Left colon (tissue), 2 donors: ENCODE measurements around the gene ERLEC1. TPM values are rescaled to one million over a fixed set of nuclear protein-coding genes. Genes with fewer than 3 reads are reported as not detected.
A peak's percentile ranks its signal among the peaks of the same experiment; 100 is the strongest.
"Not testable (repeated sequence)": the region's sequence is repeated elsewhere in the genome, so short reads cannot be mapped to it uniquely, and the experiment has no call there.

Experiments used
- ATAC-seq: fragments of 200-7000 bp; cut with Tn5 transposase; one replicate; pipeline ENCODE4 v1.9.1; 2020; ENCODE audit warnings: mild to moderate bottlenecking, moderate library complexity
- DNase-seq, 2 donors: peaks; one replicate each; pipeline ENCODE4 v3.0.0-alpha.2; 2020
- intact Hi-C, 2 donors: fragments of 100-400 bp; cut with DNase I in 1 of 2; cut with micrococcal nuclease in 1 of 2; formaldehyde crosslinking; loops; one replicate each; pipeline versions ENCODE4 v1.11.2 to v1.14.0; 2022; cut with DNase I, micrococcal nuclease
- long read RNA-seq: library from polyadenylated mRNA; unstranded; transcript quantifications from one replicate; pipeline ENCODE4 v2.0.0, GENCODE V29; 2021
- total RNA-seq, 2 donors: library from RNA; stranded (reverse); fragmentation: NEBNext Ultra II Directional; extraction: Animal tissue kit (Norgen Biotek cat#: 25700); gene quantifications; one replicate each; pipeline ENCODE4 v1.2.1, GENCODE V29; 2021
- donor health status: DM: no; HTN: no; CAD: no.
- donor health status: DM: yes; HTN: yes; CAD: no.

Gene ERLEC1
- total RNA-seq = 10 to 100 TPM; 38.3 to 43.2 TPM
- long read RNA-seq, transcript ERLEC1-202 (13 exons, 2,271 nt) = minor isoform, 17 of 124 reads
- long read RNA-seq, transcript ERLEC1-201 (14 exons, 2,433 nt) = major isoform, 87 of 124 reads
- long read RNA-seq, partial matches to known transcripts = 10 of 124 reads
- long read RNA-seq, other reads (novel, unspliced or antisense) = 10 of 124 reads

DNA sequence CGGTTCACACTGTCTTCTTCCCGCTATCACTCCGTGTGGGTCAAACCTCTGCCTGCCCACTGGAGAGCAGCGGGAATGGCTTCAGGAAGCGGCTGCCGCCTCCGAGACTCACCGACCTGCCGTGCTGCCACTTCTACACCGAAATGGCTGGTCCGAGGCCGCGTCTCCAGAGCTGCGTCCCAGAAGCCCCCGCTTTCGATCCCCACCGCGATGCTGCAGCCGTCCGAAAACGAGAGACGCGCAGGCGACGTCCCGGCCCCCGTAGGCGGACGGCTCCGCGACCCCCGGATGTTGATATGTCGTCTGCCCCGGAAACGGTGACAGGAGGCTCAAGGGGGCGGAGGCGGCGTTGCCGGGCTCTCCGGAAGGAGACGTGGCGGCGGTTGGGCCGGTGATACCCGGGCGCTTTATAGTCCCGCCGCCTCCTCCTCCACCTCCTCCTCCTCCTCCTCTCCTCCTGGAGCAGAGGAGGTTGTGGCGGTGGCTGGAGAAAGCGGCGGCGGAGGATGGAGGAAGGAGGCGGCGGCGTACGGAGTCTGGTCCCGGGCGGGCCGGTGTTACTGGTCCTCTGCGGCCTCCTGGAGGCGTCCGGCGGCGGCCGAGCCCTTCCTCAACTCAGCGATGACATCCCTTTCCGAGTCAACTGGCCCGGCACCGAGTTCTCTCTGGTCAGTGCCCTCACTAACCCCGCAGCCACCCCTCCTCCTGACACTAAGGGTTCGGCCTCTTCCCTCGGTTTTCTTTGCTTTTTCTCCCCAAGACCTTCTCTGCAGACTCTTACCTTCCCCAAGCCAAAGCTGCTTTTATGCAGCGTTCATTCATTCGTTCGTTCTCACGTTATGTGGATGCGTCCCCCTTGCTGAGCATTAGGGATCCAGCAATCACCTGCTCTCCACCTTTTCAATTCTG, at the start of gene ERLEC1, which contains the start of gene ASB3:
Gene ERLEC1 (plus strand): TSS at position 340 of the 909 bp plus-strand sequence. CDS start 167 bp downstream, at position 507.
Gene ASB3 (minus strand): TSS at position 249 of the 909 bp plus-strand sequence. CDS start 21,381 bp downstream, outside the sequence.
- intact Hi-C loops = no loop called here
- peak; percentile 96 for ATAC-seq
- DNase-seq = peak; percentile 91 to 93

GRCh38 chr2:53737091-53737490, 49.8 kb upstream of the ERLEC1 start:
- intact Hi-C loops = no loop called here
- no peak for DNase-seq
- ATAC-seq = no peak

GRCh38 chr2:53739032-53739431, 47.8 kb upstream of the ERLEC1 start:
- no peak for ATAC-seq
- intact Hi-C loops = no loop called here
- no peak for DNase-seq

- ATAC-seq (no peak), DNase-seq (no peak)
- intact Hi-C loops = no loop called here
Observed at GRCh38 chr2:53740170-53740569, 46.7 kb upstream of the ERLEC1 start.

DNA sequence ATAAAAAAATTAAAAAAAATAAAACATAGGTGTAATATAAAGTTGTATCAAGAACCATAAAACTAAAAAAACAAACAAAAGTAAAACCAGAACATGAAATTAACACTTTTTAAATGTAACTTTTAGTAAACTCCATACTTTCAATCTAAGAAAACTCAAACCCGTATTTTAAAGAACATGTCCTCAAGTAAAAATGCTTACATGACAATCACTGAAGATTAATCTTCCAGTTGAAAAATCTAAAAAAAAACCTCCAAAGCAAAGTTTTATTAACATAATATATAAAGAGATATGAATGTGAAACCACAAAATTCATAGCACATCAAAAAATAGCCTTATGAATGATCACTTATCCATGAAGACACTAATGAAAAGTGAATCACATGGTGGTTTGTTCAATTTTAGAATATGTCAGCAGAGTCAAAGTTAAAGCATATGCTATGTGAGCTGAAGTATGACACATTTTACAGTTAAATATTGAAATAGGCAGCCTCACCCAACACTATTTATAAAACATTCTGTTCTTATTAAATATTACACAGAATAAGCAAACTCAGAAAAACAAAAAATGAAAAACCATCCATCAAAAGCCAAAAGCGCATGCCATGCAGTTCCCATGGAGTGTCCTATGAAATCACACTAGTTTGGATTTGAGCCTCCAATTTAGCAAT, 42.3 kb upstream of the ERLEC1 start:
- DNase-seq = no peak
- intact Hi-C loops = no loop called here
- ATAC-seq = no peak

DNA sequence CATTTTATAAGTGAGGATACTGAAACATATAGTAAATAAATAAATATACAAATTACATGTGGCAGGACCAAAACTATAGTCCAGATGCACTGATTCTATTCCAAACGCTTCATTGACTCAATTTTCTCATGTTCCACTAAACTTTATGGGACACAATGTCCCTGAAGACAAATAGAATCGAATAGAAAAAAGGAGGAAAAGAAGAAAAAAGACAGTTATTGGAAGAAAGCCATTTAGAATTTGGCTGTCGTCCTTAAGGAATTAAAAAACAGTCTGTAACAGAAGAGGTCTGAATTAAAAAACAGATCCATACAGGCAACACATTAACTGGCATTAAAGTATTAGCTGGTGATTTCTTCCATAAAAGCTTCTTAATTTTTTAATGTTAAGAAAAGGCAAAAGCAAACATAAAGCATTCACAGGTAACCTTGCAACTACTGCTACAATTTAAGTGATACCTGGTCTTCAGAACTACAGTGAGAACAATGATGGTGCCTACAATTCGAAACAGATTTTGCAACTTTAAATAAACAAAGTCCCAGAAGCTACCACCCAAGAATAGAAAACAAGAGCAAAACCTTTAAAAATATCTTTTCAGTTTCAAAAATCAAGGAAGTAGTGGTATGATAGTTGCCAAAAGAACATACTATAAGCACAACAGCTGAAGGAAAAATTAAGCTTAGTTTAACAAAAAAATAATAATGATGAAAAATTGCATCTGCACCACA, 36.6 kb upstream of the ERLEC1 start:
- no peak for DNase-seq
- intact Hi-C loops = no loop called here
- no peak for ATAC-seq

GRCh38 chr2:53751728-53752127, 35.1 kb upstream of the ERLEC1 start:
- intact Hi-C loops = no loop called here
- no peak for ATAC-seq
- no peak for DNase-seq

DNA sequence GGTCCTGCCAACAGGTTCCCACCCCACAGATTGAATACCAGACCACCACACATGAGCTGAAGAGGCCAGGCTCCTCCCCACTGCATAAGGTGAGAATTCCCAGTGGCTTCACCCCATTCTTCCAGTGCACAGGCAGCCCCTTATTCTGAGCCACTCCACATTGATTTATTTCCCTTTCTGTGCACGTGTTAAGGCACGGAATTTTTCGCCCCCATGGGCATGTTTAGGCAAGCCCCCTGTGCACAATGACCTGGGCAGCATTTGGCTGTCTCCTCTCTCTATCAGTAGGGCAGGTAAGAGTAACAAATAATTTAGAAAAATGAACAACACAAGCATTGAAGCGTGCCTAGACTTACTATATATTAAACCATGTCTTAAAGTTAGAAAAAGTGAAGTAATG, 34.5 kb upstream of the ERLEC1 start:
- DNase-seq = no peak
- no peak for ATAC-seq
- intact Hi-C loops = no loop called here

DNA sequence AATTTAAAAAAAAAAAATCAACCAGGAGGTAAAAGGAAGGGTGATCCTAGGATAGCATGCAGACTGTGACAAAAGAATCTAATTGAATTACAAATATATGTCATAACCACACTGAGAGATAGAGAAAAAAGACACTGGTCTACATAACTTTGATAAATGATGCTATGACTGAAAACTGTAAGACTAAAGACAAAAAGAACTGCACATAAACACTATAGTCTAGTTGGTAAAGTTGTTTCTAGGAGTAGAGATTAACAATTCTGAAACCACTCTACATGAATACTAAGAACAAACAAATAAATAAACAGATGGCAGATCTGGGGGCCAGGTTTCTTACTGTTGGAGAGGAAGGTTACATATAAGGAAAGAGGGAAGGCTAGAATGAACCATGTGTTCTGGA, 33.8 kb upstream of the ERLEC1 start:
- DNase-seq (no peak), ATAC-seq (no peak)
- intact Hi-C loops = no loop called here

DNA sequence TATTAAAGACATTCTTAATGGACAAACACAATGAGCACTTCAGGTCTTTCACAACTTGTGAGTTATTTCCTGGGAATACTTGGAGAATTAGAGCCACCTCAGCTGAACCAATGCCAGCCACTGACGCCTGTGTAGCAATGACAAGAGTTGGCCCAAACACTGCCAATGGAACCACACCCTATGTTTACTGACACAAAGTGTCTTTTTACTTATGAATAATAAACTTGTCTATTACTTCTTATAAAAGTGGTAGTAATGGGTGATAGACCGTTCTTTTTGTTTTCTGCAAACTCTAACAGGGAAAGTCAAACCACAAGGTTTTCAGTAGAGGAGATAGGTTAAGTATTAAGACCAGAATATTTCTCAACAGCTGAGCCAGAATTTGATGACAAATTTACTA, 31.7 kb upstream of the ERLEC1 start:
- intact Hi-C loops = no loop called here
- ATAC-seq = peak; percentile 84
- DNase-seq = peak in 1 of 2 donors; percentile 61

GRCh38 chr2:53756644-53757043, 30.2 kb upstream of the ERLEC1 start:
- ATAC-seq (no peak), DNase-seq (no peak)
- intact Hi-C loops = no loop called here

GRCh38 chr2:53757206-53757605, 29.6 kb upstream of the ERLEC1 start:
- intact Hi-C loops, ATAC-seq, DNase-seq: not testable (repeated sequence)

DNA sequence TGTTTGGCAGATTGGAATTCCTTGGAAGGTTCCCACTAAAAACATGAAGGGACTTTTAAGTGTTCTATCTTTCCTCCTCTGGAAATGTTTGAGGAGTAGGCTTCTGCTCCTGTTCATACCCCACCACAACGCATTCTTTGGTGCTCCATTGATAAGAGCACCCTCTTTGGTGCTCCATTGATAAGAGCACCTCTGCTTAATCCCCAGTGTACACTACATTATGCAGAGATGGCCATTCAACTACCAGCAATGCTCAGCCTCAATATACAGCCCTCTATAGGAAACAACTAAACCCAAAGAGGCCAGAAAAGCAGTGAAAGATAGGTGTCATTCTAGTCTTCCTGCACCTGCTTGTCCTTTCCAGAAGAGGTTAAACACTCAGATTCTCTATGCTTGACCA, 21.1 kb upstream of the ERLEC1 start:
- DNase-seq = no peak
- intact Hi-C loops = no loop called here
- ATAC-seq = no peak

DNA sequence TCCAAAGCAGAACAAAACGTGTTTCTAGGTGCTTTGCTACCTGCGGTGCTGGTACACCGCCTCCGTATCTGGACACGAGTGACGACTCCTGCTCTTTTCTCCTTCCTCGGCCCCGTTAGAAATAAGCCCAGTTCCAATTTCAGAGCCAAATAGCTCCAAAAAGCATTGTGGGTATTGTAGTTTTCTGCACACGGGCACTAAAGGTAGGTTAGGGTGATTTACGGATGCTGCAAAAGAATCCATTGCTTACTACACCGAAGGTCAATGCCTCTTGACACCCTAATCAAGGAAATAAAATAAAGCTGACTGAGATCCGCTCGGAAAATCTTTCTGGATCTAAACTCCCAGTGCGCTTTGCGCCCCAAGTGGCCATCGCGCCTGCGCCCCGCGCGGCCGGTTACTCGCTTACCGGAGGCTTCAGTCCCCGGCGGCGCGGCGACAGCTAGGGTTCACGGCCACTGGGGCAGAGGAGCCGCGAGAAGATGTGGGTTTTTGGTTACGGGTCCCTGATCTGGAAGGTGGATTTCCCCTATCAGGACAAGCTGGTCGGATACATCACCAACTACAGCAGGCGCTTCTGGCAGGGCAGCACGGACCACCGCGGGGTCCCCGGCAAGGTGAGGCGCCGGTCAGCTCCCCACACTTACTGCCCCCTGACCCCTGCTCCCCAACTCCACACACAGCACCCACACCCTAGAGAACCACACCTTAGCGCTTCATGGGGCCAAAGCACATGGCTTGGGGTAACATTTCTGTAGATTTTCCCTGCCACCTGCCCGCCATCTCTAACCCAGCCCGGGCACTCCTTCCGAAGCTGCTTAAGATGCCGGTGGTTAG, 19.2 kb upstream of the ERLEC1 start, which contains the start of gene CHAC2:
Gene CHAC2 (plus strand): TSS at position 400 of the 837 bp plus-strand sequence. CDS start 83 bp downstream, at position 483.
- intact Hi-C loops = no loop called here
- ATAC-seq (peak; percentile 91), DNase-seq (peak; percentile 85 to 94)

GRCh38 chr2:53768242-53768542, 18.7 kb upstream of the ERLEC1 start:
- DNase-seq = no peak
- intact Hi-C loops = no loop called here
- no peak for ATAC-seq

DNA sequence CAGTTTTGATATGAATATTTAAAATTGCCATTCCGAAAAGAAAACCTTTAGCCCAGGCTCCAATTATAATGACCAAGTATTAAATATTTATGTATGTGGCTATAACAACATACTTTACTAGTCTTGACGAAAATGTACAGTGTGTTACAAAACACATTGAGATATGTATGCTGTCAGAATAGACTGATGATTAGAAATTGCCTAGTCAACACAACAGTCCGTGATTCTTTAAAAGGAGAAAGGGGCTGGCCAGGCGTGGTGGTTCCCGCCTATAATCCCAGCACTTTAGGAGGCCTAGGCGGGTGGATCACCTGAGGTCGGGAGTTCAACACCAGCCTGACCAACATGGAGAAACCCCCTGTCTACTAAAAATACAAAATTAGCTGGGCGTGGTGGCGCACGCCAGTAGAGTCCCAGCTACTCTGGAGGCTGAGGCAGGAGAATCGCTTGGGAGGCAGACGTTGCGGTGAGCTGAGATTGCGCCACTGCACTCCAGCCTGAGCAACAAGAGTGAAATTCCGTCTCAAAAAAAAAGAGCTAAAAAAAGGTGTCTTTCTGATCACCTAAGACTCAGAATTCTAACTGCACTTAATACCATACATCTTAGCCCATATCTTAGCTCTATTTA, 17.4 kb upstream of the ERLEC1 start:
- ATAC-seq = no peak
- intact Hi-C loops = no loop called here
- no peak for DNase-seq

DNA sequence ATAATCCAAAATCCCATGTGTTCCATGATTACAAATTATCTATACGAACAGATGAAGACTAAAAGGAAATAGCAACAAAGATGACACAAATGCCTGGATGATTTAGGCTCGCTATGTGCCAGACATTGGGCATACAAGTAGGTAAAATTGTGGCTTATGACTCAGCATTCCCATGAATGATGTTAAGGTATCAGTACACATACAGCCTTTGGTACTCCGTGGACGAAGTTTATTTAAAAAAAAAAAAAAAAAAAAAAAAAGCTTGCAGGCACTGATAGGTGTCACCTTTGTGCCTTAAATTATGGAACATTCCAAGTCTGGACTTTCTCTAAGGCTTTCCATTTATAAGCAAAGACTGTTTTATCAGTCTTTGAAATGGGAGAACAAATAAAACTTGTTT, 16.6 kb upstream of the ERLEC1 start:
- no peak for ATAC-seq
- DNase-seq = no peak
- intact Hi-C loops = no loop called here

GRCh38 chr2:53777134-53777533, 9.7 kb upstream of the ERLEC1 start:
- DNase-seq = no peak
- intact Hi-C loops = no loop called here
- no peak for ATAC-seq
